Fibroblast of lung (primary cell): Measurements from ENCODE around the gene KLHL6.

ENCODE experiments used
- CTCF ChIP-seq, 2 donors: IDR thresholded peaks in 1 of 2; conservative IDR thresholded peaks in 1 of 2; 1 replicate in 1 of 2; 2 replicates in 1 of 2; pipeline ENCODE4 v1.5.1; 2011 to 2012; ENCODE audit warnings: low read length in 2 of 2, control low read depth in 1 of 2, inconsistent platforms in 1 of 2, low read depth in 1 of 2, mild to moderate bottlenecking in 1 of 2
- EZH2 ChIP-seq: IDR thresholded peaks from 2 replicates; pipeline ENCODE4 v1.5.1; 2012; ENCODE audit warnings: low read length, control low read depth, mild to moderate bottlenecking; ENCODE audit errors: missing control alignments

DNA sequence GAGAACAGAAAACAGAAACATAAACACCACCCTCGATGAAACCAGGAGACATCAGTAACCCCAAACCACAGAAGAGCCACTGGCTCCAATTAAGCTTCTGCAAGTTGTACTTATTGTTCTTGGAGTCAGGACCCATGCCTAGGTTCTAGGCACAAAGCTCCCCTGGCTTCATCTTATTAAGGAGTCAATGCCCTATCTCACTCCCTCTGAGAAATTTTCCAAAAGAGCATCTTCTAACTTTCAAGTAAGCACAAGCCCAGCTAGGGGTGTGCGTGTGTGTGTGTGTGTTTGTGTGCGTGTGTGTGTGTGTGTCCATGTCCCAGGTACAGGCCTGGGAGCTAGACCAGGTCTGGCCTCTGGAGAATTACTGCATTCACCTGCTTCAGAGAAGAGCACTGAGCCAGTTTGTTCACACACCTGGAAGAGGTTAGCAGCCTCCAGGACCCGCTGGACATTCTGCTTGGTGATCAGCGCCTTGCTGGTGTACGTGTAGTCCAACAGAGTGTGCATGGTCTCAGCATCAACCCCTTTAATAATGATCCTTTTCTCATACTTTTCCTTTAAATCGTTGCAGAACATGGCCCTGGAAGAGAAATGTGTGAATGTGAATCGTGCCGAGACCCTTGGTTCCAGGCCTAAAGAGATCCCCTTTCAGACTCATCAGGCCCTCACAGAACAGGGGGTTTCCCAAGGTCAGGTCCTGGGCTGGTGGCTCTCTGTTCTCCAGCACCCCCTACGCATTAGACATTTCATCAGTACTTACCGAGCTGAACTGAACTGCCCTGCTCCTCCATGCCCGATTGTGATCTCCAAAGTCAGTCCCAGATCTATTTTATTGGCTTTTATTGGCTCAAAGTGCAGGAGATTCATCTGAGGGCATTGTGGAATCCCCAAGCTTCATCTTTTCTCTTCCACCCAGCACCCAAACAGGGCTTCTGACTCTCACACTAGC, 27.8 kb downstream of the KLHL6 start:
- TF ChIP-seq CTCF (conservative IDR thresholded peaks at IDR 0.05 in 1 of 2, IDR thresholded peaks at IDR 0.05 in 1 of 2; ENCODE audit: low read depth in 1 of 2, low read length in 2 of 2) (no peak), EZH2 (no peak)
